ENCODE data around the gene CORO2B. TPM values are rescaled to one million over a fixed set of nuclear protein-coding genes. Genes with fewer than 3 reads are reported as not detected.

Gene CORO2B
- total and polyA plus RNA-seq, 4 donors = 2.4 to 12.5 (median 4.3) TPM

- 76 to 80% methylated on average over 4 of the region's 4 CpGs for WGBS, 2 donors
- Histone ChIP-seq H3K9ac (ENCODE audit: insufficient read depth in 1 of 2, low read length in 2 of 2) (no peak overlapping the region), H3K27me3 (ENCODE audit: control insufficient read depth in 3 of 3, insufficient read depth in 3 of 3, low read length in 2 of 3) (no peaks in the 10 kb centered on the region), H3K27ac (ENCODE audit: low read depth in 1 of 2, low read length in 1 of 2) (no peak overlapping the region), H3K4me3 (no peak overlapping the region), H3K9me3 (ENCODE audit: control insufficient read depth in 4 of 4, insufficient read depth in 3 of 4, low read length in 3 of 4) (no peaks in the 10 kb centered on the region), H3K36me3 (ENCODE audit: control insufficient read depth in 4 of 4, insufficient read depth in 4 of 4, low read length in 4 of 4) (peaks cover 0 to 21% (median 2%) of the 10 kb centered on the region in 4 donors), H3K4me1 (ENCODE audit: control insufficient read depth in 5 of 5, insufficient read depth in 5 of 5, low read length in 5 of 5) (peaks cover 0 to 3% (median 0%) of the 10 kb centered on the region in 5 donors)
- ATAC-seq (ENCODE audit: insufficient read depth, low FRiP score) (no peak), DNase-seq (no peak)
- TF ChIP-seq, protein P1, sequence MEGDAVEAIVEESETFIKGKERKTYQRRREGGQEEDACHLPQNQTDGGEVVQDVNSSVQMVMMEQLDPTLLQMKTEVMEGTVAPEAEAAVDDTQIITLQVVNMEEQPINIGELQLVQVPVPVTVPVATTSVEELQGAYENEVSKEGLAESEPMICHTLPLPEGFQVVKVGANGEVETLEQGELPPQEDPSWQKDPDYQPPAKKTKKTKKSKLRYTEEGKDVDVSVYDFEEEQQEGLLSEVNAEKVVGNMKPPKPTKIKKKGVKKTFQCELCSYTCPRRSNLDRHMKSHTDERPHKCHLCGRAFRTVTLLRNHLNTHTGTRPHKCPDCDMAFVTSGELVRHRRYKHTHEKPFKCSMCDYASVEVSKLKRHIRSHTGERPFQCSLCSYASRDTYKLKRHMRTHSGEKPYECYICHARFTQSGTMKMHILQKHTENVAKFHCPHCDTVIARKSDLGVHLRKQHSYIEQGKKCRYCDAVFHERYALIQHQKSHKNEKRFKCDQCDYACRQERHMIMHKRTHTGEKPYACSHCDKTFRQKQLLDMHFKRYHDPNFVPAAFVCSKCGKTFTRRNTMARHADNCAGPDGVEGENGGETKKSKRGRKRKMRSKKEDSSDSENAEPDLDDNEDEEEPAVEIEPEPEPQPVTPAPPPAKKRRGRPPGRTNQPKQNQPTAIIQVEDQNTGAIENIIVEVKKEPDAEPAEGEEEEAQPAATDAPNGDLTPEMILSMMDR (IDR thresholded peaks at IDR 0.05; ENCODE audit: control extremely low read depth, extremely low read depth) = no peak
Measured at GRCh38 chr15:68712886-68713285, 134.1 kb downstream of the CORO2B start.

- DNase-seq = no peak
- ATAC-seq (ENCODE audit: insufficient read depth, low FRiP score) = no peak
- WGBS, 2 donors = 77 to 84% methylated on average over 9 of the region's 9 CpGs
- Histone ChIP-seq H3K9me3 (ENCODE audit: control insufficient read depth in 4 of 4, insufficient read depth in 3 of 4, low read length in 3 of 4) (no peaks in the 10 kb centered on the region), H3K4me3 (no peak overlapping the region), H3K27ac (ENCODE audit: low read depth in 1 of 2, low read length in 1 of 2) (no peak overlapping the region), H3K36me3 (ENCODE audit: control insufficient read depth in 4 of 4, insufficient read depth in 4 of 4, low read length in 4 of 4) (peaks cover 0 to 21% (median 2%) of the 10 kb centered on the region in 4 donors), H3K27me3 (ENCODE audit: control insufficient read depth in 3 of 3, insufficient read depth in 3 of 3, low read length in 2 of 3) (no peaks in the 10 kb centered on the region), H3K4me1 (ENCODE audit: control insufficient read depth in 5 of 5, insufficient read depth in 5 of 5, low read length in 5 of 5) (no peaks in the 10 kb centered on the region), H3K9ac (ENCODE audit: insufficient read depth in 1 of 2, low read length in 2 of 2) (no peak overlapping the region)
- TF ChIP-seq, protein P1 (IDR thresholded peaks at IDR 0.05; ENCODE audit: control extremely low read depth, extremely low read depth) = no peak
Measured at GRCh38 chr15:68713874-68714273, 135.1 kb downstream of the CORO2B start.

DNA sequence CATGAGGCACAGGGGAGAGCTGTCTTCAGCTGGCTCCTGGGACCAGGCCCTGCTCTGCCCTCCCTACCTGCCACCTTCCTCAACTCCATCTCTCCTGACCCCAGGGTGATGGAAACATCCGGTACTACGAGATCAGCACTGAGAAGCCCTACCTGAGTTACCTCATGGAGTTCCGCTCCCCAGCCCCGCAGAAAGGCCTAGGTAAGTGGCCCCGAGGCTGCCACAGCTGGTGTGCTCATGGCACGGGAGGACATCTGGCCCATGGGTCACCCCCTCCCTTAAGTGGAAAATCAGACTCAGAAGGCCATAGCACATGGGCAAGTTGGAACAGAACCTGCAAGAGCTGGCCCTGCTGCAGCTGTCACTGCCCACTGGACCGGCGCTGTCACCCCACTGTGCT is 136.3 kb downstream of the CORO2B start:
- Histone ChIP-seq H3K36me3 (ENCODE audit: control insufficient read depth in 4 of 4, insufficient read depth in 4 of 4, low read length in 4 of 4) (peaks cover 0 to 21% (median 2%) of the 10 kb centered on the region in 4 donors), H3K9ac (ENCODE audit: insufficient read depth in 1 of 2, low read length in 2 of 2) (no peak overlapping the region), H3K27me3 (ENCODE audit: control insufficient read depth in 3 of 3, insufficient read depth in 3 of 3, low read length in 2 of 3) (no peaks in the 10 kb centered on the region), H3K4me3 (no peak overlapping the region), H3K4me1 (ENCODE audit: control insufficient read depth in 5 of 5, insufficient read depth in 5 of 5, low read length in 5 of 5) (no peaks in the 10 kb centered on the region), H3K9me3 (ENCODE audit: control insufficient read depth in 4 of 4, insufficient read depth in 3 of 4, low read length in 3 of 4) (no peaks in the 10 kb centered on the region), H3K27ac (ENCODE audit: low read depth in 1 of 2, low read length in 1 of 2) (no peak overlapping the region)
- ATAC-seq (ENCODE audit: insufficient read depth, low FRiP score) (no peak), DNase-seq (no peak)
- TF ChIP-seq, protein P1 (IDR thresholded peaks at IDR 0.05; ENCODE audit: control extremely low read depth, extremely low read depth) = no peak
- WGBS, 2 donors = 95% methylated on average over 8 of the region's 8 CpGs

DNA sequence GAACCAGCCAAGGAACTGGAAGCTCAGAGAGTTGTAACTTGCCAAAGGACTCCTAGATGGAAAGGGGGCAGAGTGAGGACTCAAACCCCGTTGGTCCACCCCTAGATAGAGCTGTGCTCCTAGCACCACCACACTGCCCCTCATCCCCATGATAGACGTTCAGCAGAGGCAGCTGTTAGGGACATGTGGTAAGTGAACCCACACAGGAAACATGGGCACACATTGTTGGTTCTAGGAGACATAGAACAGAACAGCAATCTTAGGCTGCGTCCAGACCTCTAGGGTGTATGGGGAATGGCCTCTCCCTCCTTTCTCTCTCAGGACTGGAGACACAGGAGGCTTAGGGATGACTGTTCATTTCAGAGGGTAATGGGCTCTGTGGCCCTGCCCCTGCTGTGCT is 139.2 kb downstream of the CORO2B start:
- H3K36me3 ChIP-seq (ENCODE audit: control insufficient read depth in 4 of 4, insufficient read depth in 4 of 4, low read length in 4 of 4) = peaks cover 0 to 7% (median 0%) of the 10 kb centered on the region in 4 donors
- peaks cover 0 to 2% (median 0%) of the 10 kb centered on the region in 4 donors for H3K9me3 ChIP-seq (ENCODE audit: control insufficient read depth in 4 of 4, insufficient read depth in 3 of 4, low read length in 3 of 4)
- H3K27ac ChIP-seq (ENCODE audit: low read depth in 1 of 2, low read length in 1 of 2) = no peak overlapping the region
- no peak for ATAC-seq (ENCODE audit: insufficient read depth, low FRiP score)
- no peaks in the 10 kb centered on the region for H3K27me3 ChIP-seq (ENCODE audit: control insufficient read depth in 3 of 3, insufficient read depth in 3 of 3, low read length in 2 of 3)
- no peak for DNase-seq
- no peak overlapping the region for H3K4me3 ChIP-seq
- TF ChIP-seq, protein P1 (IDR thresholded peaks at IDR 0.05; ENCODE audit: control extremely low read depth, extremely low read depth) = no peak
- no peak overlapping the region for H3K9ac ChIP-seq (ENCODE audit: insufficient read depth in 1 of 2, low read length in 2 of 2)
- H3K4me1 ChIP-seq (ENCODE audit: control insufficient read depth in 5 of 5, insufficient read depth in 5 of 5, low read length in 5 of 5) = peaks cover 0 to 5% (median 0%) of the 10 kb centered on the region in 5 donors
- 28 to 54% methylated on average over 3 of the region's 3 CpGs for WGBS, 2 donors
